ENCODE measurements around the gene FGD6.

FGD6 gene

GRCh38 chr12:95195122-95195521 lies 22.1 kb downstream of the FGD6 start:
- TF ChIP-seq ZNF8 (CRISPR knock-in tag; IDR thresholded peaks at IDR 0.05) = no peak
- TF ChIP-seq, protein P1, sequence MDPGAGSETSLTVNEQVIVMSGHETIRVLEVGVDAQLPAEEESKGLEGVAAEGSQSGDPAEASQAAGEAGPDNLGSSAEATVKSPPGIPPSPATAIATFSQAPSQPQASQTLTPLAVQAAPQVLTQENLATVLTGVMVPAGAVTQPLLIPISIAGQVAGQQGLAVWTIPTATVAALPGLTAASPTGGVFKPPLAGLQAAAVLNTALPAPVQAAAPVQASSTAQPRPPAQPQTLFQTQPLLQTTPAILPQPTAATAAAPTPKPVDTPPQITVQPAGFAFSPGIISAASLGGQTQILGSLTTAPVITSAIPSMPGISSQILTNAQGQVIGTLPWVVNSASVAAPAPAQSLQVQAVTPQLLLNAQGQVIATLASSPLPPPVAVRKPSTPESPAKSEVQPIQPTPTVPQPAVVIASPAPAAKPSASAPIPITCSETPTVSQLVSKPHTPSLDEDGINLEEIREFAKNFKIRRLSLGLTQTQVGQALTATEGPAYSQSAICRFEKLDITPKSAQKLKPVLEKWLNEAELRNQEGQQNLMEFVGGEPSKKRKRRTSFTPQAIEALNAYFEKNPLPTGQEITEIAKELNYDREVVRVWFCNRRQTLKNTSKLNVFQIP (CRISPR knock-in tag; IDR thresholded peaks at IDR 0.05; ENCODE audit: borderline replicate concordance, low read depth) = no peak
- no peak for TF ChIP-seq ZC3H10 (CRISPR knock-in tag; IDR thresholded peaks at IDR 0.05)
- no peak for TF ChIP-seq OSR1 (CRISPR knock-in tag; IDR thresholded peaks at IDR 0.05)
- TF ChIP-seq, protein P2, sequence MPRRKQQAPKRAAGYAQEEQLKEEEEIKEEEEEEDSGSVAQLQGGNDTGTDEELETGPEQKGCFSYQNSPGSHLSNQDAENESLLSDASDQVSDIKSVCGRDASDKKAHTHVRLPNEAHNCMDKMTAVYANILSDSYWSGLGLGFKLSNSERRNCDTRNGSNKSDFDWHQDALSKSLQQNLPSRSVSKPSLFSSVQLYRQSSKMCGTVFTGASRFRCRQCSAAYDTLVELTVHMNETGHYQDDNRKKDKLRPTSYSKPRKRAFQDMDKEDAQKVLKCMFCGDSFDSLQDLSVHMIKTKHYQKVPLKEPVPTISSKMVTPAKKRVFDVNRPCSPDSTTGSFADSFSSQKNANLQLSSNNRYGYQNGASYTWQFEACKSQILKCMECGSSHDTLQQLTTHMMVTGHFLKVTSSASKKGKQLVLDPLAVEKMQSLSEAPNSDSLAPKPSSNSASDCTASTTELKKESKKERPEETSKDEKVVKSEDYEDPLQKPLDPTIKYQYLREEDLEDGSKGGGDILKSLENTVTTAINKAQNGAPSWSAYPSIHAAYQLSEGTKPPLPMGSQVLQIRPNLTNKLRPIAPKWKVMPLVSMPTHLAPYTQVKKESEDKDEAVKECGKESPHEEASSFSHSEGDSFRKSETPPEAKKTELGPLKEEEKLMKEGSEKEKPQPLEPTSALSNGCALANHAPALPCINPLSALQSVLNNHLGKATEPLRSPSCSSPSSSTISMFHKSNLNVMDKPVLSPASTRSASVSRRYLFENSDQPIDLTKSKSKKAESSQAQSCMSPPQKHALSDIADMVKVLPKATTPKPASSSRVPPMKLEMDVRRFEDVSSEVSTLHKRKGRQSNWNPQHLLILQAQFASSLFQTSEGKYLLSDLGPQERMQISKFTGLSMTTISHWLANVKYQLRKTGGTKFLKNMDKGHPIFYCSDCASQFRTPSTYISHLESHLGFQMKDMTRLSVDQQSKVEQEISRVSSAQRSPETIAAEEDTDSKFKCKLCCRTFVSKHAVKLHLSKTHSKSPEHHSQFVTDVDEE (CRISPR knock-in tag; IDR thresholded peaks at IDR 0.05) = no peak
- no peak for TF ChIP-seq ESRRG (CRISPR knock-in tag; IDR thresholded peaks at IDR 0.05)
- TF ChIP-seq ZFP30 (CRISPR knock-in tag; IDR thresholded peaks at IDR 0.05) = no peak
- no peak for ATAC-seq

GRCh38 chr12:95193139-95193538 lies 24.1 kb downstream of the FGD6 start:
- ATAC-seq = no peak
- TF ChIP-seq CSDC2 (CRISPR knock-in tag; IDR thresholded peaks at IDR 0.05) (no peak), ZNF8 (CRISPR knock-in tag; IDR thresholded peaks at IDR 0.05) (no peak), ESRRG (CRISPR knock-in tag; IDR thresholded peaks at IDR 0.05) (no peak), PATZ1 (CRISPR knock-in tag; IDR thresholded peaks at IDR 0.05; ENCODE audit: borderline replicate concordance) (no peak), RARB (CRISPR knock-in tag; IDR thresholded peaks at IDR 0.05) (no peak), TCF4 (CRISPR knock-in tag; IDR thresholded peaks at IDR 0.05; ENCODE audit: borderline replicate concordance) (no peak), ZC3H10 (CRISPR knock-in tag; IDR thresholded peaks at IDR 0.05) (no peak), OSR1 (CRISPR knock-in tag; IDR thresholded peaks at IDR 0.05) (no peak), PPARA (CRISPR knock-in tag; IDR thresholded peaks at IDR 0.05; ENCODE audit: borderline replicate concordance) (no peak)
- TF ChIP-seq, protein P2 (CRISPR knock-in tag; IDR thresholded peaks at IDR 0.05) = no peak
- TF ChIP-seq, protein P1 (CRISPR knock-in tag; IDR thresholded peaks at IDR 0.05; ENCODE audit: borderline replicate concordance, low read depth) = no peak
- TF ChIP-seq, protein P3, sequence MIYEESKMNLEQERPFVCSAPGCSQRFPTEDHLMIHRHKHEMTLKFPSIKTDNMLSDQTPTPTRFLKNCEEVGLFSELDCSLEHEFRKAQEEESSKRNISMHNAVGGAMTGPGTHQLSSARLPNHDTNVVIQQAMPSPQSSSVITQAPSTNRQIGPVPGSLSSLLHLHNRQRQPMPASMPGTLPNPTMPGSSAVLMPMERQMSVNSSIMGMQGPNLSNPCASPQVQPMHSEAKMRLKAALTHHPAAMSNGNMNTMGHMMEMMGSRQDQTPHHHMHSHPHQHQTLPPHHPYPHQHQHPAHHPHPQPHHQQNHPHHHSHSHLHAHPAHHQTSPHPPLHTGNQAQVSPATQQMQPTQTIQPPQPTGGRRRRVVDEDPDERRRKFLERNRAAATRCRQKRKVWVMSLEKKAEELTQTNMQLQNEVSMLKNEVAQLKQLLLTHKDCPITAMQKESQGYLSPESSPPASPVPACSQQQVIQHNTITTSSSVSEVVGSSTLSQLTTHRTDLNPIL (CRISPR knock-in tag; IDR thresholded peaks at IDR 0.05; ENCODE audit: low read depth) = no peak

DNA sequence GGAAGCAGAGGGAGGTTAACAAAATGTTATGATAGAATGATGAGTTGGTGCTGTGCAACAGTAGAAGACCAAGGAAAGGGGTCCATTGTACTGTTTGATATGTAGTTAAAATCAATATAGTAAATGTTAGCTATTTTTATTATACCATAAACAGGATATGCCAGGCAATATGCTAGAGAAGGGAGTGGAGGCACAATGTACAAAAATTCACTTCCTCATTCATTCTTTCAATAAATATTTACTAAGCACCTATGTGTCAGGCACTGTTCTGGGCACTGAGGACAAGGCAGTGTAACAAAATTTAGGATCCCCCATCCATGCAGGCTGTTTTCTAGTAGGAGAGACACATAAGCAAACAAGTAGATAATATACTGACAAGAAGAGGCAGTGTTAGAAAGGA lies 25.0 kb downstream of the FGD6 start:
- no peak for TF ChIP-seq TCF4 (CRISPR knock-in tag; IDR thresholded peaks at IDR 0.05; ENCODE audit: borderline replicate concordance)
- TF ChIP-seq, protein P1 (CRISPR knock-in tag; IDR thresholded peaks at IDR 0.05; ENCODE audit: borderline replicate concordance, low read depth) = no peak
- no peak for TF ChIP-seq PATZ1 (CRISPR knock-in tag; IDR thresholded peaks at IDR 0.05; ENCODE audit: borderline replicate concordance)
- ATAC-seq = no peak
